Heart left ventricle (tissue), 13 donors: ENCODE measurements around the gene ELAVL2.

Source experiments
- POLR2A ChIP-seq, 2 donors: fragments of 450-650 bp; IDR thresholded peaks; one replicate each; pipeline ENCODE4 v1.6.1; 2017; ENCODE audit warnings: antibody characterized with exemption in 2 of 2, mild to moderate bottlenecking in 2 of 2, moderate library complexity in 2 of 2
- TF ChIP-seq, protein P1 (sequence below), 12 donors: fragments of 200-600 bp; sonication (generic) in 4 of 12; IDR thresholded peaks; one replicate each; pipeline versions ENCODE4 v1.5.0 to v1.8.0; 2018 to 2022; ENCODE audit warnings: antibody characterized with exemption in 12 of 12, mild to moderate bottlenecking in 5 of 12
- donor health status: ischemic (EF 13 %, LVEDD 7.1; RV severe dilation, severe dysfunction).
- donor health status: DM: no; HTN: yes; CAD: no.
- donor health status: DM: no; HTN: no; CAD: no.
- donor health status: ischemic (EF 25% LVEDD 6.9; RV normal size, moderate dysfunction).
- donor health status: ischemic (EF 25% LVEDD 5.7; RV mildly dilated, moderate dysfunction).
- donor health status: ischemic (EF 35%, LVEDD 5.7; RV mildly dilated, moderate dysfunction).
- donor health status: nonischemic (EF 11% LVEDD 7.7; RV severe dilation, severe dysfunction).
- donor health status: DM: yes; HTN: yes; CAD: no.
- donor health status: PGD.
- donor health status: ischemic (EF 29% LVEDD 5.4; RV normal size, mild dysfunction).
- donor health status: nonischemic (EF 23%, LVEDD 6.1; RV moderate dilation, normal function).

GRCh38 chr9:23740531-23740930, 85.5 kb downstream of the ELAVL2 start:
- TF ChIP-seq, protein P1, sequence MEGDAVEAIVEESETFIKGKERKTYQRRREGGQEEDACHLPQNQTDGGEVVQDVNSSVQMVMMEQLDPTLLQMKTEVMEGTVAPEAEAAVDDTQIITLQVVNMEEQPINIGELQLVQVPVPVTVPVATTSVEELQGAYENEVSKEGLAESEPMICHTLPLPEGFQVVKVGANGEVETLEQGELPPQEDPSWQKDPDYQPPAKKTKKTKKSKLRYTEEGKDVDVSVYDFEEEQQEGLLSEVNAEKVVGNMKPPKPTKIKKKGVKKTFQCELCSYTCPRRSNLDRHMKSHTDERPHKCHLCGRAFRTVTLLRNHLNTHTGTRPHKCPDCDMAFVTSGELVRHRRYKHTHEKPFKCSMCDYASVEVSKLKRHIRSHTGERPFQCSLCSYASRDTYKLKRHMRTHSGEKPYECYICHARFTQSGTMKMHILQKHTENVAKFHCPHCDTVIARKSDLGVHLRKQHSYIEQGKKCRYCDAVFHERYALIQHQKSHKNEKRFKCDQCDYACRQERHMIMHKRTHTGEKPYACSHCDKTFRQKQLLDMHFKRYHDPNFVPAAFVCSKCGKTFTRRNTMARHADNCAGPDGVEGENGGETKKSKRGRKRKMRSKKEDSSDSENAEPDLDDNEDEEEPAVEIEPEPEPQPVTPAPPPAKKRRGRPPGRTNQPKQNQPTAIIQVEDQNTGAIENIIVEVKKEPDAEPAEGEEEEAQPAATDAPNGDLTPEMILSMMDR (IDR thresholded peaks at IDR 0.05) = no peak
- TF ChIP-seq POLR2A (IDR thresholded peaks at IDR 0.05) = no peak
